G401 (cell line): ENCODE data around the gene EPHA6. TPM values are rescaled to one million over a fixed set of nuclear protein-coding genes. Genes with fewer than 3 reads are reported as not detected.
A peak's percentile ranks its signal among the peaks of the same experiment; 100 is the strongest.

Experiments used
- DNase-seq: peaks from one replicate; pipeline ENCODE4 v3.0.0-alpha.2; 2015; ENCODE audit warnings: low spot score
- in situ Hi-C: cut with HindIII; loops from 2 replicates; pipeline ENCODE4 v1.10.0; 2016; ENCODE audit warnings: low sequenced_read_pairs, mixed read lengths
- total RNA-seq: library from RNA; depleted of rRNA; stranded (reverse); fragments of >200 nt; shearing (Covaris generic); gene quantifications from 2 replicates; pipeline ENCODE4 v1.2.3, GENCODE V29; 2014

EPHA6 gene
- total RNA-seq, 1 experiment from 2014 or later = not detected

GRCh38 chr3:97706226-97706625 lies 891.8 kb downstream of the EPHA6 start:
- no peak for DNase-seq
- in situ Hi-C loops = no loop called here

DNA sequence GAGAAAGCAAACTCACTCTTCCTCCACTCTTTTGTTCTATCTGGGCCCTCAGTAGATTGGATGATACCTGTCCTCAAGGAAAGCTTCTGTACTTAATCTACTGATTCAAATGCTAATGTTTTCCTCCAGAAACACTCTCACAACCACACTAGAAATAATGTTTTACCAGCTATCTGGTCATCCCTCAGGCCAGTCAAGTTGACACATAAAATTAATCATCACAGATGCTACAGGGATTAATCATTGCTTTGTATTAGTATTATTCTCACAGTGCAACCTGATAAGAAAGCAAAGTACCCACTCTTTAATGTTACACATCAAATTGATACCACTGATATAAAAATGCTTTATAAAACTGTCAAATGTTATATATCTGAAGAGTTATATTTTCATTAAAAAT lies 897.3 kb downstream of the EPHA6 start:
- DNase-seq = no peak
- in situ Hi-C loops = no loop called here

GRCh38 chr3:97712919-97713318 lies 898.5 kb downstream of the EPHA6 start:
- in situ Hi-C loops = no loop called here

GRCh38 chr3:97713634-97714033 lies 899.2 kb downstream of the EPHA6 start:
- DNase-seq = no peak
- in situ Hi-C loops = no loop called here

More at GRCh38 chr3:97712919-97713318, 898.5 kb downstream of the EPHA6 start:
- DNase-seq = no peak

GRCh38 chr3:97719156-97719821 lies 904.9 kb downstream of the EPHA6 start:
- in situ Hi-C loops = no loop called here
- DNase-seq = peak; percentile 85

GRCh38 chr3:97720417-97720816 lies 906.0 kb downstream of the EPHA6 start:
- in situ Hi-C loops = no loop called here
- DNase-seq = no peak

GRCh38 chr3:97721446-97721845 lies 907.1 kb downstream of the EPHA6 start:
- in situ Hi-C loops = no loop called here
- no peak for DNase-seq

DNA sequence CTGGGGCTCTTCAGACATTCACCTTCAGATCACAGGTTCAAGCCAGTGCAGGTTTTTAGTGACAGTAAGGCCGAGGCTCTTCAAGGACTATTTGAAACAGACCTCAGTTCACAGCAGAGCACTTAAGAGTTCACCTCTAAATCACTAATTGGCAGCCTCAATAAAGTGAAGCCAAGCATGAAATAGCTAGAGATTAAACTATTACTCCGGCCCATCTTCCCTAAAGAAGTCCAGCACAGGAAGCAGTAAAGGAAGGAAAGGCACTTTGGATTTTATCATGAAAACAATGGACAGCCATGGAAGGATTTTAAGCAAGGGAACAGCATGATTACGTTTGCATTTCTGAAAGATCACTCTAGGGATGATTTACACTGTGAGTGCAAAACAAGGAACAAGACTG lies 922.5 kb downstream of the EPHA6 start:
- in situ Hi-C loops = no loop called here
- DNase-seq = no peak

DNA sequence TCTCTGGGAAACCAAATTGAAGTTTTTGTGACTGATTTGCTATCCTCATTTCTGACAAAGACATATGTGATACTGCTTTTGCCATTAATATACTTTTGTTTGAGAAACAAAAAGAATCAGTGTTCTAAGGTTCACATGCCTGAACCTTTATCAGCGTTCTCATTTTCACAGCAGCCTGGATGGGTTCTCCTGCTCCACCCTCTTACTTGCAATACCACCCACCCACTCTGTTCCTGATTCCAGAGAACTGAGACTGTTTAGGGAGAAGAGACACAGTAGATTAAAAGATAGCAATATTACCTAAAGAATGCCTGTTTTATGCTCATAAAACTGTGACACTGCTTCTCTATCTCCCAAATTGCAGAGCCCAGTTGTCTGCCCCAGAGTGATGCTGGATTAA lies 924.4 kb downstream of the EPHA6 start:
- DNase-seq = no peak
- in situ Hi-C loops = no loop called here

DNA sequence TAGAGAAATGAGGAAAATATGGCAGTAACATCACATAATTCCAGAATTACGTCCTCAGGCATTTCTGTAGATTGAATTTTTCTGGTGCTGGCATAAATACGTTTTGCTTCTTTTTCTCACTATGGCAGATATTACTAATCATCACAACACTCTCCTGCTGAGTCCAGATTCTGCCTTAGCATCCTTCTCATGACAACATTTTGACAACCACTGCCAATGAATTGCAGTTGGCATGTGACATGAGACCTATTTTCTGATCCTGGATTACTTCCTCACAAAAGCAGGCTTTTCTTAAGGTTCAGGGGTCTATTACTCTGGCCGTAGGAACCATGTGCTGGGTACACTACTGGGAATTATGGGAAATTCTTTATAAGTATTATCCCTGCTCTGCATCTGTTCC lies 927.6 kb downstream of the EPHA6 start:
- no peak for DNase-seq
- in situ Hi-C loops = no loop called here

DNA sequence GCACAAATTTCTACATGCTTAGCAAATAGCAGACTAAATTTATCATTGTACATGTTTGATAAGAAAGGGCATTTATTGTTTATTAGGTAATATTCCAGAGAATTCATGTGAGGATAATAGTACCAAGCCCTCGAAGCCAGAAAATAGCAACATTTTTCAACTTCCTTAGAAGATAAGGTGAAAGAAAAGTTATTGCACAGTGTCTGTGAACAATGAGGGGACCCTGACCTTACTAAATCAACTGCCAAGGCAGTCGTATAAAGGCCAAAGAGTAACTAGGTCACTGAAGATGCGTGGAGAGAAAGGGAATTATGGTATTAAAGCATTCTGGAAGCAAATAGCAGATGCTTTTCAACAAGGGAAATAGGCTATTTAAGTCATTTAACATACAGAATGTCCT lies 929.9 kb downstream of the EPHA6 start:
- no peak for DNase-seq
- in situ Hi-C loops = no loop called here

GRCh38 chr3:97763586-97764406 lies 949.4 kb downstream of the EPHA6 start:
- no peak for DNase-seq
- in situ Hi-C loops = no loop called here

DNA sequence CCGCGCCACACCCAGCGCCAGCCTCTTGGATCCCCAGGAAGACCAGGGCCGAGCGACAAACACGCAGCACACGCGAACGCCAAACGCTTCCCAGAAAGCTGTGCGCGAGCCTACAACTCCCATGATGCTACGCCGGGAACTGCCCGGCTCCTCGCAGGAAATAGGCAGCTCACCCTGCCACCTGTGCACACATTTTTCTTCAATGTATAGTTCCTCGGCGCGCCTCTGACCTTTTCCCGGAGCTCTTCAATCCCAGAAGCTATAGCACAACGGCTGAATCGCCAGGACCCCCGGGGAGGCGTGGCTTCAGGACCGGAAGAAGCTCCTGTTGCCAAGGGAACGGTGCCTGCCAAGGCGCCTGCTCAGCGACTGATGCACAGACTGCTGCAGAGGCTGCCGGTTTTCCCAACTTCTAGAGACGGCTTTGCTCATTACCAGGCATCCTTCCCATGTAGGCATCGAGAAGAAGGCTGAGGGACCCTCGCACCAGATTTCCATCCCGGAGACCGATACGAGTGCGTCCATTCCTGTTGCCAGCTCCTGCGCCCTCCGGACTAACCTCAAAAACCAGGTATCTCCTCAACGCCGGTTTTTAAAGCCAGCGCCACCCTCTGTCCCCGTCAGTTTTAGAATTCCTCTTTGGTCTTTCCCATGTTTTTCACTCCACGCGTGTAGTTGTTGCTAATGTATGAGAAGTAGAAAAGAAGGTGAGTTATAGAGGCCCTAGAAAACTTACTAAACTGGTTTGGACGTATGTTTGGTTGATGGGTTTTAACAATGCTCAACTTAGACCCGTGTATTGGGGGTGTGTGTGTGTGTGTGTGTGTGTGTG lies 950.2 kb downstream of the EPHA6 start, which contains the start of gene ARL6:
ARL6 (plus strand) TSS at position 352 of the 832 bp plus-strand sequence. CDS start 3,350 bp downstream, outside the sequence.
- peak; percentile 91 for DNase-seq
- in situ Hi-C loops = no loop called here

DNA sequence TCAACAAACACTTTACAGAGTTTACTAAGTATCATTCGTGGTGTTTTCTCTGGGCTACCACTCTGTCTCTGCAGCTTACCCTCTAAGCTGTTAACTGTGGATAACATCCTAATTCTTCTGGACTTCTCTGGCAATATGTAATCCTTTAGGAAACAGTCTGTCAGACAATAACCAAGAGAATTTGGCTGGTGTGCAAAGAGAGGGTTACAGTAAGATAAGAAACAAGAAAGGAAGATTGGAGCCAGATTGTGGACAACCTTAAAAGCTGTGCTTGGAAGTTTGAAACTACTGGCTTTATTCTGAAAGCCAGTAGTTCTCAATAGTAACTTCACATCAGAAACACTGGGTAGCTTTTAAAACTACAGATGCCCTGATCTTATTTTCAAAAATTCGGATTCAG lies 950.9 kb downstream of the EPHA6 start:
- in situ Hi-C loops = no loop called here

GRCh38 chr3:97772926-97773325 lies 958.5 kb downstream of the EPHA6 start:
- in situ Hi-C loops = no loop called here
- no peak for DNase-seq

More for the DNA sequence above, 950.9 kb downstream of the EPHA6 start:
- peak; percentile 19 for DNase-seq

- in situ Hi-C loops = loop anchor here (25.0 kb wide), 1 partner anchor 234 kb away; no protein-coding TSS in a partner anchor
Observed at GRCh38 chr3:97778152-97778551, 963.8 kb downstream of the EPHA6 start.

DNA sequence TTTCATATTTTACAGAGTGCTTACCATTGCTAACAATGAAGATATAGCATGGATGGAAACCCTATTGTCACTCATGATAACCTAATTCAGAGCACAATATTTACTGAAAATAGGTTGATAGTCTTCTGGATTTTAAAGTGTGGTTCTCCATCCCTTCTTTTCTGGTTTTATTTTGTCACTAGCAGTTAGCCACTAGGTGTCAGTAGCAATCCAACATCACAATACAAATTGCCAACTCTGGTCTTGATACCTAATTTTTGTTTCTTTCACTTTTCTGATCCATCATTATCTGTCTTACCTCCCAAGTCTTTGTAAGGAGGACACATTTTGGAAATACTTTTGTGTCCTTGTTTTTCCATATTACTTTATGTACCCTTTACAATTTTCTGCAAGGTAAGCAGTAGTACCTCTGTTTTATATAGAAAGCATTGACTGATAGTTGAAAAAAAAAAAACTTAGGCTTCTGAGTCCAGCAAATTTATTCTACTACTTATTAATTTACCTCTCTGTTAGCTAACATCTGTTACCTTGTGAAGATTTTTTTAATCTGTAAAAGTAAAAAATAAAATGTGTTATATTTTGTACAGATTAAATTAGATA lies 979.1 kb downstream of the EPHA6 start:
- in situ Hi-C loops = loop anchor here (25.0 kb wide), 1 partner anchor 219 kb away; no protein-coding TSS in a partner anchor

More at GRCh38 chr3:97778152-97778551, 963.8 kb downstream of the EPHA6 start:
- DNase-seq = no peak

DNA sequence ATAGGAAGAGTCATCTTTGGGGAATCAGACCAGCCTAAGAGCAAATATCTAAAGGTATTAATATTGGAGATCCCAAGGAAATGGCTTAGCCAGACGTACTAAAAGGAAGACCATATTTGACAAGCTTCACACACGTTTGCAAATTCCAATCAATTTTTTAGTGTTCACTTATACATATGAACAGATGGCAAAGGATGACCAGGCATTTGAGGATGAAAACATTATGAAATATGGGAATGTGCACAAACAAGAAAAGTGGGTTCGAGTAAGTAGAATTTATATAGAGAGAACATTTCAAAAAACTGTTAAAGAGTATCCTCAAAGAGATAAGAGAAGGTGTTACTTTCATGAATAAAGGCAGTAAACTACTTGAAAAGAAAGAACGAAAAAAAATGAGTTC lies 981.6 kb downstream of the EPHA6 start:
- no peak for DNase-seq
- in situ Hi-C loops = loop anchor here (25.0 kb wide), 1 partner anchor 216 kb away; no protein-coding TSS in a partner anchor

More for the DNA sequence above, 979.1 kb downstream of the EPHA6 start:
- peak; percentile 60 for DNase-seq
